HG02885 (cell line): ENCODE results near the gene ARHGEF33.

ENCODE experiments used
- ATAC-seq: cut with Tn5 transposase; IDR thresholded peaks from one replicate; pipeline ENCODE4 v1.9.1; 2021; ENCODE audit warnings: mild to moderate bottlenecking; ENCODE audit not compliant: unreplicated experiment, poor library complexity

The ARHGEF33 gene

DNA sequence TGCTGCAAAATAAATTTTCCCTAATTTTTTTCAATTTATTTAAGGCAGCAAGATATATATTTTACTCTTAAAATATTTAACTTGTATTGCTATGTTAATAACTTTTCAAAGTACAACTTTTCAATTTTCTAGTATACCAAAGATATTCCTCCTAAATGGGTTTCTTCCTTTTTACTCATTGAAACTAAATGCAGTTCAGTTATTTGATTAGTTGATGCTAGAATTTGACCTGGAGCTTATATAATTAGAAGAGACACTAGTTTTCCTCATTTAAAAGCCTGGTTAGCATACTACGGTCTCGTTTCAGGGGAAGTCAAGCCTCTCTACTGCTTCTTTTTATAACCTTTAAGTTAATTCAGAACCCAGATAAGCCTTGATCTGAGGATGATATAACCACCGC lies at the start of gene ARHGEF33:
Gene ARHGEF33 (plus strand): TSS at position 301 of the 400 bp plus-strand sequence. CDS start 29,573 bp downstream, outside the sequence.
- no peak for ATAC-seq

- peak; percentile 95 for ATAC-seq
Measured at GRCh38 chr2:38850045-38850444, 39.6 kb upstream of the ARHGEF33 start.

GRCh38 chr2:38856165-38856564 lies 33.5 kb upstream of the ARHGEF33 start:
- ATAC-seq: no peak

GRCh38 chr2:38862476-38862875 lies 27.2 kb upstream of the ARHGEF33 start:
- ATAC-seq: no peak

DNA sequence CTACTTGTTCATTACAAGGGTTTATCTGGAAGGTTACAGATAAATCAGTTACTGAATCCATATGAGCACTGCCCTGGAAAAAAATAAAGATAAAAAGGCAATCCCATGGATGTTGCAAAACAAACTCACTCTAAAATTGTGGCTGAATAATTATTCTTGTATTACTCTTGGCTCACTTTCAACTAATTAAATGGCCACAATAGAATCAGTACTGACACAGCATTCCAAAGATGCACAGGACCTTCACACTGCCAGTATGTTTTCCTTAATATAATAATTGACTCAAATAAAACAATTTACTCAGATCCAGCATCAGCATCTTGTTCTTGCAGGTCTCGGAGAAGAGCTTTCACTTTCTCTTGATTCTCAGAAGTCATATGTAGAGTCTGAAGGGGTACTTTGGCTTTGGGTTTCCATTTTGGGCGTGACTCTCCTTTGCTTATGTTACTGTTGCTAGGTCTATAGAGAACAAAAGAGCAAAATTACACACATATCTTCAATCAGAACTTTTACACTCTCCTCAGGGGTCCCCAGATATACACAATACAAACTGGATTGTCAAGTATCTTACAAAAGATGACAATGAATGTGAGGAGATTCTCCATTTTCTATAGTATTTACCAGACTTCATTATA lies 26.5 kb upstream of the ARHGEF33 start:
- ATAC-seq: no peak

- ATAC-seq: no peak
Measured at GRCh38 chr2:38866773-38867443, 22.8 kb upstream of the ARHGEF33 start.

- ATAC-seq: no peak
Measured at GRCh38 chr2:38871432-38871831, 18.2 kb upstream of the ARHGEF33 start.

GRCh38 chr2:38873763-38874162 lies 15.9 kb upstream of the ARHGEF33 start:
- ATAC-seq: no peak

GRCh38 chr2:38875227-38875575 lies 14.5 kb upstream of the ARHGEF33 start:
- no peak for ATAC-seq

GRCh38 chr2:38875576-38876367 lies 13.9 kb upstream of the ARHGEF33 start, which contains the start of the genes DHX57 and MORN2:
TSS of gene DHX57 (minus strand) at chr2:38875934. CDS start at chr2:38868405, 7,529 bp downstream.
TSS of gene MORN2 (plus strand) at chr2:38875976.
- peak; percentile 100 for ATAC-seq

- no peak for ATAC-seq
Measured at GRCh38 chr2:38876407-38876806, 13.3 kb upstream of the ARHGEF33 start.

DNA sequence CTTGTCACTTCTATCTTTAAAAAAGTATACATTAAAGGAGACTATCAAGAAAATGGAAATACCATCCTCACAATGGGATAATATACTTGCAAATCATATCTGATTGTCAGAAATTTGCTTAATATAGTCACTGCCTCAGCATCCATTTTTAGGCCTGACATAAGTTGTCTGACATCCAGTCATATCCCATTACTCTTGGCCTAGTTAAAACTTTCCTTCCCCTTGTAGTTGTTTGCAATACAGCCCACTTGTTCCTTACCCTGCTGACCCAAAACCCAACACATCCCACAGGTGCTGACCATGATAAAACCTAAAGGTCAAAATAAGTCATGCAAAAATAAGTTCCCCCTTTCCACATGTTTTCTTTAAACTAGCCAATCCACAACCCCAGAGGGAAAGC lies 3.6 kb upstream of the ARHGEF33 start:
- ATAC-seq: no peak

DNA sequence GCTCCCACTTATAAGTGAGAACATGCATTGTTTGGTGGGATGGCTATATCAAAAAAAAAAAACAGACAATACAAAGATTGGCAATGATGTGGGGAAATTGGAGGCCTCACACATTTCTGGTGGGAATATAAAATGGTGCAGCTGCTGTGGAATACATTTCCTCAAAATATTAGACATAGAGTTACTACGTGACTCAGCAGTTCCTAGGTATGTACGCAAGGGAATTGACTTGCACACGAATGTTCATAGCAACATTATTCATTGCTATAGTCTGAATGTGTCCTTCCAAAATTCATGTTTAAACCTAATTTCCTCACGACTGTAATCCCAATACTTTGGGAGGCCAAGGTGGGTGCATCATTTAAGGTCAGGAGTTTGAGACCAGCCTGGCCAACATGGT lies 2.3 kb upstream of the ARHGEF33 start:
- ATAC-seq: no peak

- no peak for ATAC-seq
Measured at GRCh38 chr2:38887902-38888554, 1.6 kb upstream of the ARHGEF33 start.

GRCh38 chr2:38889045-38889444 lies 630 bp upstream of the ARHGEF33 start:
- ATAC-seq: no peak

GRCh38 chr2:38892819-38893218 lies 3.1 kb downstream of the ARHGEF33 start:
- ATAC-seq: no peak

GRCh38 chr2:38898256-38898655 lies 8.6 kb downstream of the ARHGEF33 start:
- no peak for ATAC-seq

- no peak for ATAC-seq
Measured at GRCh38 chr2:38900726-38901125, 11.1 kb downstream of the ARHGEF33 start.

GRCh38 chr2:38905251-38905650 lies 15.6 kb downstream of the ARHGEF33 start:
- ATAC-seq: no peak

- ATAC-seq: no peak
Measured at GRCh38 chr2:38907242-38907641, 17.6 kb downstream of the ARHGEF33 start.
